Mucosa of descending colon (tissue), 3 donors: ENCODE data around the gene PDZRN3. TPM values are rescaled to one million over a fixed set of nuclear protein-coding genes. Genes with fewer than 3 reads are reported as not detected.

Experiments
- ATAC-seq: fragments of 200-7000 bp; cut with Tn5 transposase; one replicate; pipeline ENCODE4 v1.9.1; 2020; ENCODE audit warnings: mild to moderate bottlenecking, moderate library complexity
- DNase-seq, 3 donors: peaks; one replicate each; pipeline ENCODE4 v3.0.0-alpha.2; 2020
- H3K36me3 ChIP-seq: fragments of 200-600 bp; one replicate; pipeline ENCODE4 v1.8.0; 2021; ENCODE audit warnings: low read depth, mild to moderate bottlenecking
- H3K4me1 ChIP-seq: fragments of 200-600 bp; one replicate; pipeline ENCODE4 v1.8.0; 2021; ENCODE audit warnings: low read depth, mild to moderate bottlenecking
- H3K4me3 ChIP-seq: fragments of 200-600 bp; one replicate; pipeline ENCODE4 v1.8.0; 2021; ENCODE audit warnings: mild to moderate bottlenecking
- H3K9me3 ChIP-seq: fragments of 200-600 bp; one replicate; pipeline ENCODE4 v1.8.0; 2021; ENCODE audit warnings: mild to moderate bottlenecking
- CTCF ChIP-seq: fragments of 200-600 bp; IDR thresholded peaks from one replicate; pipeline ENCODE4 v1.8.0; 2022; ENCODE audit warnings: antibody characterized with exemption, mild to moderate bottlenecking
- intact Hi-C, 2 donors: fragments of 100-400 bp; cut with DNase I in 1 of 2; cut with micrococcal nuclease in 1 of 2; formaldehyde crosslinking; loops; one replicate each; pipeline versions ENCODE4 v1.11.0 to v1.11.1; 2022; cut with DNase I, micrococcal nuclease
- total RNA-seq, 3 donors: library from RNA; stranded (reverse); fragmentation: NEBNext Ultra II Directional in 2 of 3; extraction: Animal tissue kit (Norgen Biotek cat#: 25700) in 2 of 3; gene quantifications; one replicate each; pipeline versions ENCODE4 v1.2.1 to v1.2.4, GENCODE V29; 2021 to 2023
- donor health status: DM: no; HTN: no; CAD: no; lungs with moderate emphysema.
- donor health status: DM: no; HTN: no; CAD: no.
- donor health status: DM: no; HTN: yes; CAD: no.

PDZRN3 gene
- total RNA-seq, 3 donors from 2014 or later: 17.9 to 147 (median 18.5) TPM

GRCh38 chr3:73602170-73602569 lies 22.6 kb downstream of the PDZRN3 start:
- TF ChIP-seq CTCF: no peak
- Histone ChIP-seq H3K36me3 (no peaks in the 10 kb centered on the region), H3K4me3 (no peak overlapping the region), H3K9me3 (no peaks in the 10 kb centered on the region), H3K4me1 (no peaks in the 10 kb centered on the region)
- ATAC-seq: no peak
- DNase-seq: no peak
- intact Hi-C loops: loop anchor here in 1 of 2 donors (10.0 kb wide), 1 partner anchor 77 kb away; no protein-coding TSS in a partner anchor

- ATAC-seq: no peak
- Histone ChIP-seq H3K36me3 (no peaks in the 10 kb centered on the region), H3K9me3 (no peaks in the 10 kb centered on the region), H3K4me3 (no peak overlapping the region), H3K4me1 (no peaks in the 10 kb centered on the region)
- intact Hi-C loops: loop anchor here in 1 of 2 donors (10.0 kb wide), 1 partner anchor 77 kb away; no protein-coding TSS in a partner anchor
- no peak for DNase-seq
- no peak for TF ChIP-seq CTCF
Measured at GRCh38 chr3:73601481-73601880, 23.3 kb downstream of the PDZRN3 start.

- no peaks in the 10 kb centered on the region for H3K36me3 ChIP-seq
- no peak for TF ChIP-seq CTCF
- DNase-seq (no peak), ATAC-seq (no peak)
- intact Hi-C loops: loop anchor here in 1 of 2 donors (10.0 kb wide), 1 partner anchor 76 kb away; no protein-coding TSS in a partner anchor
- no peak overlapping the region for H3K4me3 ChIP-seq
- H3K4me1 ChIP-seq: no peaks in the 10 kb centered on the region
- no peaks in the 10 kb centered on the region for H3K9me3 ChIP-seq
Measured at GRCh38 chr3:73601011-73601410, 23.7 kb downstream of the PDZRN3 start.

GRCh38 chr3:73600293-73600938 lies 24.3 kb downstream of the PDZRN3 start:
- ATAC-seq: no peak
- H3K4me3 ChIP-seq: no peak overlapping the region
- TF ChIP-seq CTCF: no peak
- no peaks in the 10 kb centered on the region for H3K4me1 ChIP-seq
- no peak for DNase-seq
- no peaks in the 10 kb centered on the region for H3K9me3 ChIP-seq
- no peaks in the 10 kb centered on the region for H3K36me3 ChIP-seq
- intact Hi-C loops: loop anchor here in 1 of 2 donors (10.0 kb wide), 1 partner anchor 76 kb away; no protein-coding TSS in a partner anchor

- no peak for DNase-seq
- H3K4me3 ChIP-seq: no peak overlapping the region
- H3K4me1 ChIP-seq: no peaks in the 10 kb centered on the region
- no peaks in the 10 kb centered on the region for H3K36me3 ChIP-seq
- TF ChIP-seq CTCF: no peak
- H3K9me3 ChIP-seq: no peaks in the 10 kb centered on the region
- no peak for ATAC-seq
- intact Hi-C loops: loop anchor here in 1 of 2 donors (10.0 kb wide), 1 partner anchor 75 kb away; no protein-coding TSS in a partner anchor
Measured at GRCh38 chr3:73599605-73600004, 25.1 kb downstream of the PDZRN3 start.
